Mesenchymal stem cell (in vitro differentiated cells and primary cell): Measurements from ENCODE around the gene KCNE1.
"Not testable (repeated sequence)": the region's sequence is repeated elsewhere in the genome, so short reads cannot be mapped to it uniquely, and the experiment has no call there.

ENCODE experiments used
- DNase-seq: peaks from one replicate; pipeline ENCODE4 v3.0.0-alpha.2; 2013
- H2AFZ ChIP-seq: one replicate; pipeline ENCODE4 v1.6.1; 2013; ENCODE audit warnings: low read depth, mild to moderate bottlenecking, control low read depth, inconsistent platforms, low read length, moderate library complexity
- H2AK5ac ChIP-seq: 2 replicates; pipeline ENCODE4 v1.6.1; 2013; ENCODE audit warnings: low read length, moderate library complexity, mild to moderate bottlenecking, inconsistent platforms; ENCODE audit not compliant: severe bottlenecking
- H2BK120ac ChIP-seq: one replicate; pipeline ENCODE4 v1.6.1; 2013; ENCODE audit warnings: low read depth, mild to moderate bottlenecking, inconsistent platforms, low read length, moderate library complexity
- H2BK12ac ChIP-seq, 2 experiments: one replicate each; pipeline ENCODE4 v1.6.1; 2013; ENCODE audit warnings: inconsistent platforms in 2 of 2, low read length in 2 of 2, mild to moderate bottlenecking in 2 of 2, moderate library complexity in 2 of 2, control low read depth in 1 of 2
- H2BK15ac ChIP-seq: one replicate; pipeline ENCODE4 v1.6.1; 2013; ENCODE audit warnings: mild to moderate bottlenecking, low read depth, inconsistent platforms; ENCODE audit not compliant: poor library complexity, severe bottlenecking
- H2BK5ac ChIP-seq: 2 replicates; pipeline ENCODE4 v1.6.1; 2013; ENCODE audit warnings: low read depth, mild to moderate bottlenecking, low read length, control low read depth, inconsistent platforms; ENCODE audit not compliant: poor library complexity, severe bottlenecking
- H3K14ac ChIP-seq, 2 experiments: one replicate each; pipeline ENCODE4 v1.6.1; 2013; ENCODE audit warnings: inconsistent platforms in 2 of 2, low read length in 2 of 2, control low read depth in 1 of 2, mild to moderate bottlenecking in 1 of 2, moderate library complexity in 1 of 2
- H3K18ac ChIP-seq, 2 experiments: one replicate each; pipeline ENCODE4 v1.6.1; 2013; ENCODE audit warnings: inconsistent platforms in 2 of 2, low read length in 2 of 2, control low read depth in 1 of 2, low read depth in 1 of 2, mild to moderate bottlenecking in 1 of 2
- H3K23ac ChIP-seq, 2 experiments: one replicate each; pipeline ENCODE4 v1.6.1; 2013; ENCODE audit warnings: inconsistent platforms in 2 of 2, low read length in 2 of 2, mild to moderate bottlenecking in 2 of 2, moderate library complexity in 2 of 2, control low read depth in 1 of 2
- H3K27ac ChIP-seq: 2 replicates; pipeline ENCODE4 v1.5.1; 2013; ENCODE audit warnings: mild to moderate bottlenecking, moderate library complexity, low read length, control low read depth, inconsistent platforms; ENCODE audit not compliant: poor library complexity, severe bottlenecking
- H3K27me3 ChIP-seq, 2 experiments: 2 replicates each; pipeline versions ENCODE4 v1.6.1 to v1.7.0; 2013; ENCODE audit warnings: low read length in 2 of 2, mild to moderate bottlenecking in 2 of 2, moderate library complexity in 2 of 2, control low read depth in 1 of 2, inconsistent platforms in 1 of 2; ENCODE audit not compliant: control insufficient read depth in 1 of 2, insufficient read depth in 1 of 2
- H3K36me3 ChIP-seq, 2 experiments: 2 replicates each; pipeline versions ENCODE4 v1.6.1 to v1.7.0; 2013; ENCODE audit warnings: low read length in 2 of 2, control low read depth in 1 of 2, inconsistent platforms in 1 of 2, low read depth in 1 of 2, mild to moderate bottlenecking in 1 of 2; ENCODE audit not compliant: insufficient read depth in 2 of 2, control insufficient read depth in 1 of 2
- H3K4ac ChIP-seq, 2 experiments: one replicate each; pipeline ENCODE4 v1.6.1; 2013; ENCODE audit warnings: inconsistent platforms in 2 of 2, low read length in 2 of 2, mild to moderate bottlenecking in 2 of 2, moderate library complexity in 2 of 2, control low read depth in 1 of 2, low read depth in 1 of 2
- H3K4me1 ChIP-seq: 2 replicates; pipeline ENCODE4 v1.6.1; 2013; ENCODE audit warnings: low read depth, low read length, control low read depth; ENCODE audit not compliant: control insufficient read depth, insufficient read depth
- H3K4me2 ChIP-seq: 2 replicates; pipeline ENCODE4 v1.6.1; 2013; ENCODE audit warnings: low read length, mild to moderate bottlenecking, inconsistent platforms; ENCODE audit not compliant: poor library complexity, severe bottlenecking
- H3K4me3 ChIP-seq, 2 experiments: 2 replicates each; pipeline versions ENCODE4 v1.5.1 to v1.7.0; 2013; ENCODE audit warnings: low read length in 2 of 2, mild to moderate bottlenecking in 2 of 2, control low read depth in 1 of 2, low read depth in 1 of 2; ENCODE audit not compliant: insufficient read depth in 1 of 2
- H3K79me1 ChIP-seq: replicated peaks from 2 replicates; pipeline ENCODE4 v1.6.1; 2013; ENCODE audit warnings: mild to moderate bottlenecking, control low read depth, low read length, inconsistent platforms; ENCODE audit not compliant: poor library complexity, severe bottlenecking
- H3K9ac ChIP-seq: 2 replicates; pipeline ENCODE4 v1.7.0; 2013; ENCODE audit warnings: mild to moderate bottlenecking, low read length, moderate library complexity
- H3K9me3 ChIP-seq: 2 replicates; pipeline ENCODE4 v1.7.0; 2013; ENCODE audit warnings: mild to moderate bottlenecking, low read length; ENCODE audit not compliant: control insufficient read depth
- H4K8ac ChIP-seq: one replicate; pipeline ENCODE4 v1.6.1; 2013; ENCODE audit warnings: inconsistent platforms, mild to moderate bottlenecking, low read length, moderate library complexity
- H4K91ac ChIP-seq: one replicate; pipeline ENCODE4 v1.6.1; 2013; ENCODE audit warnings: mild to moderate bottlenecking, low read length, inconsistent platforms
- WGBS: methylation state at CpG from one replicate; pipeline ENCODE4 v1.1.7; 2013; ENCODE audit warnings: mixed read lengths; 5-methylcytosine and 5-hydroxymethylcytosine counted together

KCNE1 gene

DNA sequence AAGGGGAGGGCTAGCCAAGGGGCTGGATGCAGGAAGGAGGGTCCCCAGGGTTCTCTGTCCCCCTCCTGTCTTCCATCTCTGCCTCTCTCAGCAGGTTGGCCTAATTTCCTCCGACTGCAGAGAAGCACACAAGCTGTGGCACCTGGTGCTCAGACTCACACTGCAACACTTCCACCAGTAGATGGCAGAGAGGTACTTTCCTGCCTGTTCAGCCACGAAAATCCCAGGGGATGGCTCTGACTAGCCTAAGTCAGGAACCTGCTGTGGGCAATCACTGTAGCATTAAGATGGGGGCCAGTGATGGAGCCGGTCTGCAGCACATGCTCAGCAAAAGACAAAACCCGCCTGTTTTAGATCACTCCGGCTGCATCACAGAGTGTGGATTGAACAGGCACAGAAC, 82.3 kb downstream of the KCNE1 start:
- H2BK12ac ChIP-seq, H2BK15ac ChIP-seq, H2BK5ac ChIP-seq, H3K4me2 ChIP-seq, H2AK5ac ChIP-seq, H3K27ac ChIP-seq, H3K9ac ChIP-seq, H2BK120ac ChIP-seq, H4K8ac ChIP-seq, H3K79me1 ChIP-seq, H3K4me3 ChIP-seq, H3K14ac ChIP-seq, H2AFZ ChIP-seq, H3K23ac ChIP-seq, H3K18ac ChIP-seq, DNase-seq, H4K91ac ChIP-seq, H3K4me1 ChIP-seq, H3K36me3 ChIP-seq, H3K9me3 ChIP-seq, H3K4ac ChIP-seq, H3K27me3 ChIP-seq: not testable (repeated sequence)
- no CpG with 5 or more reads among the region's 5 CpGs for WGBS

DNA sequence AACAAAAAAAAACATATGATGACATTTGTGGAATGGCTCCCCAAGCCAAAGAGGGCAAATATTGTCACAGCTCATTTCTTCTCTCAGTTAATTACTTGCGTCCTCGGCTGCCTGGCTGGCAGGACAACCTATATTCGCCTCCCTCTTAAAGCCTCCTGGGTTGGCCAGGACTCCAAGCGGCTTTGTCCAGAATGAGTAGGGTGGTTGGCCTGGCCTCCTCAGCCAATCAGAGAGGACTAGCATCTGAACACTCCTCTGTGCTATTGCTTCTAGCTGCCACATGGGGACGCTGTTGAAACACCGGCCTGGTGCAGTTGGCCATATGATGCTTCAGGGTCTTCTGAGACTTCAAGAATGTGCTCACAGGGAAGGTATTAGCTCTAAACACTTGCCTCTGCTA, 83.6 kb downstream of the KCNE1 start:
- H3K79me1 ChIP-seq, H2BK15ac ChIP-seq, DNase-seq, H3K9ac ChIP-seq, H3K4ac ChIP-seq, H2AFZ ChIP-seq, H3K27me3 ChIP-seq, H3K23ac ChIP-seq, H3K9me3 ChIP-seq, H3K14ac ChIP-seq, H2BK12ac ChIP-seq, H3K36me3 ChIP-seq, H2AK5ac ChIP-seq, H2BK5ac ChIP-seq, H4K8ac ChIP-seq, H3K4me3 ChIP-seq, H3K27ac ChIP-seq, H3K4me1 ChIP-seq, H4K91ac ChIP-seq, H2BK120ac ChIP-seq, H3K4me2 ChIP-seq, H3K18ac ChIP-seq: not testable (repeated sequence)
- WGBS: no CpG with 5 or more reads among the region's 6 CpGs

DNA sequence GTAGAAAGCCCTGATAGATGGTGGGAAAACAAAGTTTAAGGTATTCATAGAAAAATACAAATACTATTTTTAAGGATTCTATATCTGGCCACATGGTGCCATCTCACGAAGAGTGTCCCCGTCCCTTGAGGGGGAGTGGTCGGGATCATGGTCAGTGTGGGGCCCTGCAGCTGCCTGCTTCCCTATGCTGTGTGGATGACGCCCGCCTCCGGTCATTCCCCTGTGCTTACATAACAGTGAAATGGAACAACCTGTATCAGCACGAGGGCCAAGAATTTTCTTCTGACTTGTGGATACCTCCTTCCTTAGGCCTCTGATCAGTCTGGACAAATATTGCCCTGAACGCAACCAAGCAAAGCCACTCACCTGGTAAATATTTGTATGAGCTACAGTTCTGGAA, 84.7 kb downstream of the KCNE1 start:
- not testable (repeated sequence) for H2BK15ac ChIP-seq, H4K91ac ChIP-seq, H3K27ac ChIP-seq, DNase-seq, H3K36me3 ChIP-seq, H3K14ac ChIP-seq, H3K4me2 ChIP-seq, H2AK5ac ChIP-seq, H3K23ac ChIP-seq, H3K9ac ChIP-seq, H3K79me1 ChIP-seq, H2BK5ac ChIP-seq, H3K4me3 ChIP-seq, H2AFZ ChIP-seq, H3K4ac ChIP-seq, H2BK12ac ChIP-seq, H3K9me3 ChIP-seq, H2BK120ac ChIP-seq, H3K18ac ChIP-seq, H4K8ac ChIP-seq, H3K27me3 ChIP-seq, H3K4me1 ChIP-seq
- WGBS: no CpG with 5 or more reads among the region's 8 CpGs

GRCh38 chr21:34423805-34424204, 88.2 kb downstream of the KCNE1 start, which contains the start of gene SMIM34:
SMIM34 (minus strand) TSS chr21:34423951; CDS start chr21:34423839, 112 bp downstream.
- not testable (repeated sequence) for H3K27ac ChIP-seq, DNase-seq, H2BK12ac ChIP-seq, H2AK5ac ChIP-seq, H3K4me2 ChIP-seq, H3K9me3 ChIP-seq, H3K4me3 ChIP-seq, H2AFZ ChIP-seq, H3K9ac ChIP-seq, H4K8ac ChIP-seq, H3K36me3 ChIP-seq, H4K91ac ChIP-seq, H3K23ac ChIP-seq, H3K27me3 ChIP-seq, H3K4me1 ChIP-seq, H3K79me1 ChIP-seq, H3K4ac ChIP-seq, H2BK120ac ChIP-seq, H2BK5ac ChIP-seq, H3K14ac ChIP-seq, H2BK15ac ChIP-seq, H3K18ac ChIP-seq
- WGBS: no CpG with 5 or more reads among the region's 4 CpGs
